ENCODE data around the gene NUCB1.
A peak's percentile ranks its signal among the peaks of the same experiment; 100 is the strongest.

Gene NUCB1

GRCh38 chr19:48964205-48965039 is 64.3 kb downstream of the NUCB1 start:
- Histone ChIP-seq H3F3A (ENCODE audit: insufficient read depth) (peaks cover 51% of the 10 kb centered on the region), H3K27ac (ENCODE audit: low read depth, low read length) (peak overlapping the region; percentile 91), H3K36me3 (ENCODE audit: low read length) (no peaks in the 10 kb centered on the region), H3K4me2 (ENCODE audit: low read depth, low read length, poor library complexity, severe bottlenecking) (peak overlapping the region; percentile 87), H3K9ac (ENCODE audit: low read length) (peak overlapping the region; percentile 62), H3K79me2 (ENCODE audit: insufficient read depth, low read length) (peaks cover 14% of the 10 kb centered on the region), H3K9me3 (ENCODE audit: insufficient read depth, low read length) (no peaks in the 10 kb centered on the region), H3K4me3 (ENCODE audit: insufficient read depth, low read length, poor library complexity, severe bottlenecking) (peak overlapping the region; percentile 50), H3K9me2 (replicated peaks; ENCODE audit: insufficient read depth, low read length) (no peaks in the 10 kb centered on the region), H2AFZ (ENCODE audit: low read depth, low read length, severe bottlenecking) (peak overlapping the region; percentile 15), H3K27me3 (ENCODE audit: low read length) (no peaks in the 10 kb centered on the region), H4K20me1 (ENCODE audit: low read depth, low read length) (no peaks in the 10 kb centered on the region)
- no peak for TF ChIP-seq CTCF (IDR thresholded peaks at IDR 0.05; ENCODE audit: insufficient read depth, low read length, poor library complexity, severe bottlenecking)
- TF ChIP-seq EZH2phosphoT487 (conservative IDR thresholded peaks at IDR 0.05; ENCODE audit: low read length) = no peak

- no peaks in the 10 kb centered on the region for H4K20me1 ChIP-seq (ENCODE audit: low read depth, low read length)
- peaks cover 46% of the 10 kb centered on the region for H3F3A ChIP-seq (ENCODE audit: insufficient read depth)
- no peaks in the 10 kb centered on the region for H3K9me2 ChIP-seq (replicated peaks; ENCODE audit: insufficient read depth, low read length)
- H3K27me3 ChIP-seq (ENCODE audit: low read length) = no peaks in the 10 kb centered on the region
- peak within 1 kb of the TSS; percentile 73 for H3K9ac ChIP-seq (ENCODE audit: low read length)
- peaks cover 14% of the 10 kb centered on the region for H3K79me2 ChIP-seq (ENCODE audit: insufficient read depth, low read length)
- H3K4me3 ChIP-seq (ENCODE audit: insufficient read depth, low read length, poor library complexity, severe bottlenecking) = peak within 1 kb of the TSS; percentile 72
- peak within 1 kb of the TSS; percentile 91 for H3K27ac ChIP-seq (ENCODE audit: low read depth, low read length)
- H3K36me3 ChIP-seq (ENCODE audit: low read length) = no peaks in the 10 kb centered on the region
- H2AFZ ChIP-seq (ENCODE audit: low read depth, low read length, severe bottlenecking) = peak within 1 kb of the TSS; percentile 15
- peak within 1 kb of the TSS; percentile 87 for H3K4me2 ChIP-seq (ENCODE audit: low read depth, low read length, poor library complexity, severe bottlenecking)
- H3K9me3 ChIP-seq (ENCODE audit: insufficient read depth, low read length) = no peaks in the 10 kb centered on the region
- TF ChIP-seq CTCF (IDR thresholded peaks at IDR 0.05; ENCODE audit: insufficient read depth, low read length, poor library complexity, severe bottlenecking) (no peak), EZH2phosphoT487 (conservative IDR thresholded peaks at IDR 0.05; ENCODE audit: low read length) (no peak)
These were observed 65.1 kb downstream of the NUCB1 start, which contains the start of gene FTL for GRCh38 chr19:48965040-48965805. FTL (plus strand) TSS chr19:48965309; CDS start chr19:48965508, 199 bp downstream.

GRCh38 chr19:48965806-48966540 is 65.9 kb downstream of the NUCB1 start:
- H3K36me3 ChIP-seq (ENCODE audit: low read length) = no peaks in the 10 kb centered on the region
- H3K27ac ChIP-seq (ENCODE audit: low read depth, low read length) = peak overlapping the region; percentile 61
- H2AFZ ChIP-seq (ENCODE audit: low read depth, low read length, severe bottlenecking) = no peak overlapping the region
- H3K9ac ChIP-seq (ENCODE audit: low read length) = peak overlapping the region; percentile 73
- H3K9me3 ChIP-seq (ENCODE audit: insufficient read depth, low read length) = no peaks in the 10 kb centered on the region
- H3K4me2 ChIP-seq (ENCODE audit: low read depth, low read length, poor library complexity, severe bottlenecking) = peak overlapping the region; percentile 77
- H3K27me3 ChIP-seq (ENCODE audit: low read length) = no peaks in the 10 kb centered on the region
- no peaks in the 10 kb centered on the region for H3K9me2 ChIP-seq (replicated peaks; ENCODE audit: insufficient read depth, low read length)
- no peak for TF ChIP-seq CTCF (IDR thresholded peaks at IDR 0.05; ENCODE audit: insufficient read depth, low read length, poor library complexity, severe bottlenecking)
- peak overlapping the region; percentile 72 for H3K4me3 ChIP-seq (ENCODE audit: insufficient read depth, low read length, poor library complexity, severe bottlenecking)
- H3F3A ChIP-seq (ENCODE audit: insufficient read depth) = peaks cover 46% of the 10 kb centered on the region
- no peaks in the 10 kb centered on the region for H4K20me1 ChIP-seq (ENCODE audit: low read depth, low read length)
- peaks cover 14% of the 10 kb centered on the region for H3K79me2 ChIP-seq (ENCODE audit: insufficient read depth, low read length)
